ENCODE results near the gene ATF4.
A peak's percentile ranks its signal among the peaks of the same experiment; 100 is the strongest.

The ATF4 gene

GRCh38 chr22:39558950-39559349 lies 38.6 kb downstream of the ATF4 start:
- DNase-seq (ENCODE audit: low read depth), result no peak

- DNase-seq (ENCODE audit: low read depth), result no peak
These were observed 39.2 kb downstream of the ATF4 start for GRCh38 chr22:39559456-39560105.

GRCh38 chr22:39560127-39560526 lies 39.8 kb downstream of the ATF4 start:
- DNase-seq (ENCODE audit: low read depth), result no peak

- no peak for DNase-seq (ENCODE audit: low read depth)
These were observed 42.6 kb downstream of the ATF4 start for GRCh38 chr22:39562839-39563489.

GRCh38 chr22:39563571-39564428 lies 43.4 kb downstream of the ATF4 start:
- no peak for DNase-seq (ENCODE audit: low read depth)

- no peak for DNase-seq (ENCODE audit: low read depth)
These were observed 45.1 kb downstream of the ATF4 start for GRCh38 chr22:39565414-39565944.

GRCh38 chr22:39567135-39567946 lies 47.0 kb downstream of the ATF4 start:
- DNase-seq (ENCODE audit: low read depth), result peak; percentile 14

- no peak for DNase-seq (ENCODE audit: low read depth)
These were observed 48.1 kb downstream of the ATF4 start for GRCh38 chr22:39568278-39568981.

GRCh38 chr22:39569066-39569465 lies 48.7 kb downstream of the ATF4 start:
- no peak for DNase-seq (ENCODE audit: low read depth)

- DNase-seq (ENCODE audit: low read depth), result no peak
These were observed 49.9 kb downstream of the ATF4 start for GRCh38 chr22:39570226-39570625.

GRCh38 chr22:39570665-39571064 lies 50.3 kb downstream of the ATF4 start, which contains the start of gene CACNA1I:
CACNA1I (plus strand) TSS chr22:39570753; CDS start chr22:39570753, 0 bp downstream.
- no peak for DNase-seq (ENCODE audit: low read depth)

- DNase-seq (ENCODE audit: low read depth), result no peak
These were observed 51.2 kb downstream of the ATF4 start for GRCh38 chr22:39571538-39571937.
